Measurements from ENCODE around the gene KDELR3. TPM values are rescaled to one million over a fixed set of nuclear protein-coding genes. Genes with fewer than 3 reads are reported as not detected.

Gene KDELR3
- total RNA-seq, 1 experiment from 2014 or later, result 7.3 TPM

DNA sequence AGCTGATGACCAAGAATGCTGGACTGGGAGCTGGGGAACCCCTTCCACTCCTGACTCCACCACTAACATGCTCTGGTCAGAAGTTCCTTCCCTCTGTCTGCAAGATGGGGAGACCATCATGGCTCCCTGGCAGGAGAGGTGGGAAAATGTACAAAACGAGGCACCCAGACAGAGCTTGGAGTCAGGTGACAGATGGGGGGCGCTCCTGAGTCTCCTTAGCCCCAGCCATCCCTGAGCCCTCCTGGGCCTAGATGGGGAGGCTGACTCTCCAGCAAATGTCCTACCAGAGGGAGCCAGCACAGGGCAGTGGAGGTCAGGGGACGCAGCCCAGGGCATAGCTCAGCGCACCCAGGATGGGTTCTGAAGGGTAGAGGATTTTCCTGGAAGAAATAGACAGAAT, 32.9 kb upstream of the KDELR3 start:
- Histone ChIP-seq H2BK12ac (ENCODE audit: insufficient read length, low read depth, low read length) (no peak overlapping the region), H3K4me1 (ENCODE audit: insufficient read depth, low read length) (no peaks in the 10 kb centered on the region), H3K9ac (ENCODE audit: extremely low read depth, insufficient read length, low read length) (no peak overlapping the region), H3K27ac (ENCODE audit: insufficient read length, low read depth, low read length) (no peak overlapping the region), H2BK120ac (ENCODE audit: low read depth, low read length, poor library complexity, severe bottlenecking) (no peak overlapping the region), H3K9me3 (ENCODE audit: control insufficient read depth, low read depth, low read length) (no peaks in the 10 kb centered on the region), H3K23ac (ENCODE audit: insufficient read length, low read depth, low read length) (no peak overlapping the region), H2AK5ac (ENCODE audit: insufficient read length, low read length) (no peak overlapping the region), H4K5ac (ENCODE audit: insufficient read length, low read depth, low read length) (no peak overlapping the region), H2BK15ac (ENCODE audit: low read depth, low read length) (no peak overlapping the region), H3T11ph (ENCODE audit: low read length) (no peak overlapping the region), H3K27me3 (ENCODE audit: insufficient read depth, low read length) (no peaks in the 10 kb centered on the region), H2AFZ (ENCODE audit: low read length) (no peak overlapping the region), H3K79me2 (ENCODE audit: insufficient read depth, low read length) (no peaks in the 10 kb centered on the region), H2BK5ac (ENCODE audit: insufficient read length, low read length) (no peak overlapping the region), H4K91ac (ENCODE audit: insufficient read length, low read depth, low read length) (no peak overlapping the region), H3K4me2 (ENCODE audit: insufficient read depth, insufficient read length, low read length) (no peak overlapping the region), H3K4ac (ENCODE audit: low read depth, low read length) (no peak overlapping the region), H3K56ac (ENCODE audit: insufficient read length, low read depth, low read length) (no peak overlapping the region), H3K23me2 (ENCODE audit: insufficient read length, low read depth, low read length, poor library complexity, severe bottlenecking) (no peaks in the 10 kb centered on the region), H3K79me1 (ENCODE audit: insufficient read depth, low read depth, low read length, poor library complexity, severe bottlenecking) (no peaks in the 10 kb centered on the region), H4K8ac (replicated peaks; ENCODE audit: insufficient read length, low read depth, low read length) (no peak overlapping the region), H4K20me1 (ENCODE audit: control insufficient read depth, insufficient read depth, insufficient read length) (no peaks in the 10 kb centered on the region), H3K14ac (ENCODE audit: insufficient read depth, low read length) (no peak overlapping the region), H3K18ac (ENCODE audit: insufficient read length, low read depth, low read length) (no peak overlapping the region), H2BK20ac (ENCODE audit: low read depth, low read length, poor library complexity, severe bottlenecking) (no peak overlapping the region)
- Mint-ChIP-seq H3K4me1 (peaks cover 0 to 10% of the 10 kb centered on the region in 2 experiments; a peak in 3 of 4 replicates), H3K36me3 (ENCODE audit: insufficient read depth in 1 of 3, low read depth in 3 of 3) (no peaks in the 10 kb centered on the region), H3K27me3 (ENCODE audit: low read depth) (peaks cover 2% of the 10 kb centered on the region; the same call in 1 of the 2 replicates), H3K27ac (no peak overlapping the region), H3K9me3 (no peaks in the 10 kb centered on the region), H3K4me3 (no peak overlapping the region)
- WGBS (ENCODE audit: extremely low coverage, insufficient read length, low lambda C conversion rate), result no CpG with 5 or more reads among the region's 4 CpGs
- TF ChIP-seq, protein P1, sequence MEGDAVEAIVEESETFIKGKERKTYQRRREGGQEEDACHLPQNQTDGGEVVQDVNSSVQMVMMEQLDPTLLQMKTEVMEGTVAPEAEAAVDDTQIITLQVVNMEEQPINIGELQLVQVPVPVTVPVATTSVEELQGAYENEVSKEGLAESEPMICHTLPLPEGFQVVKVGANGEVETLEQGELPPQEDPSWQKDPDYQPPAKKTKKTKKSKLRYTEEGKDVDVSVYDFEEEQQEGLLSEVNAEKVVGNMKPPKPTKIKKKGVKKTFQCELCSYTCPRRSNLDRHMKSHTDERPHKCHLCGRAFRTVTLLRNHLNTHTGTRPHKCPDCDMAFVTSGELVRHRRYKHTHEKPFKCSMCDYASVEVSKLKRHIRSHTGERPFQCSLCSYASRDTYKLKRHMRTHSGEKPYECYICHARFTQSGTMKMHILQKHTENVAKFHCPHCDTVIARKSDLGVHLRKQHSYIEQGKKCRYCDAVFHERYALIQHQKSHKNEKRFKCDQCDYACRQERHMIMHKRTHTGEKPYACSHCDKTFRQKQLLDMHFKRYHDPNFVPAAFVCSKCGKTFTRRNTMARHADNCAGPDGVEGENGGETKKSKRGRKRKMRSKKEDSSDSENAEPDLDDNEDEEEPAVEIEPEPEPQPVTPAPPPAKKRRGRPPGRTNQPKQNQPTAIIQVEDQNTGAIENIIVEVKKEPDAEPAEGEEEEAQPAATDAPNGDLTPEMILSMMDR (conservative IDR thresholded peaks at IDR 0.05), result peak; percentile 67
- DNase-seq, result peak; percentile 79

All from H9 (cell line).